ENCODE measurements around the gene PTRH2.

Gene PTRH2

GRCh38 chr17:59650642-59651041 is 56.6 kb downstream of the PTRH2 start:
- H3K27ac ChIP-seq (ENCODE audit: insufficient read depth, low read depth, low read length, poor library complexity, severe bottlenecking), result no peak overlapping the region
- peaks cover 48% of the 10 kb centered on the region for H3K36me3 ChIP-seq (ENCODE audit: control insufficient read depth, insufficient read depth, low read length)
- WGBS, 2 experiments, result 90 to 100% methylated on average over 1 of the region's 1 CpG
- H3K9me3 ChIP-seq (ENCODE audit: control insufficient read depth, low read length), result no peaks in the 10 kb centered on the region
- H3K4me1 ChIP-seq (ENCODE audit: control insufficient read depth, insufficient read depth, low read length), result no peaks in the 10 kb centered on the region
- H3K27me3 ChIP-seq (ENCODE audit: control insufficient read depth, insufficient read depth, low read length, poor library complexity, severe bottlenecking), result no peaks in the 10 kb centered on the region
- H3K4me3 ChIP-seq (ENCODE audit: insufficient read depth, low read depth, low read length), result no peak overlapping the region

- Histone ChIP-seq H3K36me3 (ENCODE audit: control insufficient read depth, insufficient read depth, low read length) (peaks cover 40% of the 10 kb centered on the region), H3K4me1 (ENCODE audit: control insufficient read depth, insufficient read depth, low read length) (no peaks in the 10 kb centered on the region), H3K27me3 (ENCODE audit: control insufficient read depth, insufficient read depth, low read length, poor library complexity, severe bottlenecking) (no peaks in the 10 kb centered on the region), H3K27ac (ENCODE audit: insufficient read depth, low read depth, low read length, poor library complexity, severe bottlenecking) (no peak overlapping the region), H3K9me3 (ENCODE audit: control insufficient read depth, low read length) (no peaks in the 10 kb centered on the region), H3K4me3 (ENCODE audit: insufficient read depth, low read depth, low read length) (no peak overlapping the region)
Observed at GRCh38 chr17:59649886-59650285, 57.3 kb downstream of the PTRH2 start.

Data from ectodermal cell (in vitro differentiated cells).